Liver (tissue), 9 donors: ENCODE results near the gene XYLB. TPM values are rescaled to one million over a fixed set of nuclear protein-coding genes. Genes with fewer than 3 reads are reported as not detected.

Source experiments
- DNase-seq: peaks from one replicate; pipeline ENCODE4 v3.0.0-alpha.2; 2017; ENCODE audit warnings: low spot score
- H3K27ac ChIP-seq, 2 donors: one replicate each; pipeline ENCODE4 v1.7.0; 2013; ENCODE audit warnings: inconsistent platforms in 2 of 2, low read length in 2 of 2, control low read depth in 1 of 2, low read depth in 1 of 2, mild to moderate bottlenecking in 1 of 2
- H3K27me3 ChIP-seq, 4 donors: one replicate each; pipeline versions ENCODE4 v1.6.1 to v1.7.0; 2013; ENCODE audit warnings: low read length in 3 of 4, inconsistent platforms in 1 of 4, mild to moderate bottlenecking in 1 of 4, moderate library complexity in 1 of 4; ENCODE audit not compliant: control insufficient read depth in 4 of 4, insufficient read depth in 4 of 4
- H3K36me3 ChIP-seq, 4 donors: one replicate each; pipeline versions ENCODE4 v1.6.1 to v1.7.0; 2013; ENCODE audit warnings: low read length in 3 of 4, mild to moderate bottlenecking in 3 of 4, low read depth in 1 of 4, moderate library complexity in 1 of 4; ENCODE audit not compliant: control insufficient read depth in 4 of 4, insufficient read depth in 3 of 4
- H3K4me1 ChIP-seq, 4 donors: one replicate each; pipeline versions ENCODE4 v1.6.1 to v1.7.0; 2013; ENCODE audit warnings: low read length in 3 of 4, mild to moderate bottlenecking in 3 of 4, moderate library complexity in 1 of 4; ENCODE audit not compliant: control insufficient read depth in 4 of 4, insufficient read depth in 4 of 4
- H3K4me3 ChIP-seq, 3 donors: one replicate each; pipeline versions ENCODE4 v1.6.1 to v1.7.0; 2013; ENCODE audit warnings: low read length in 3 of 3, control low read depth in 1 of 3, low read depth in 1 of 3, mild to moderate bottlenecking in 1 of 3
- H3K9ac ChIP-seq, 2 donors: one replicate each; pipeline ENCODE4 v1.7.0; 2013; ENCODE audit warnings: low read length in 2 of 2, mild to moderate bottlenecking in 2 of 2, moderate library complexity in 2 of 2, control low read depth in 1 of 2, low read depth in 1 of 2
- H3K9me3 ChIP-seq, 4 donors: one replicate each; pipeline versions ENCODE4 v1.6.1 to v1.7.0; 2013; ENCODE audit warnings: low read length in 3 of 4; ENCODE audit not compliant: control insufficient read depth in 4 of 4
- EGR1 ChIP-seq, 2 donors: IDR thresholded peaks; 2 replicates each; pipeline ENCODE4 v1.6.1; 2016 to 2018; ENCODE audit warnings: antibody characterized with exemption in 2 of 2, low read depth in 2 of 2
- FOXA1 ChIP-seq: IDR thresholded peaks from 2 replicates; pipeline ENCODE4 v1.6.1; 2016; ENCODE audit warnings: antibody characterized with exemption
- GABPA ChIP-seq, 2 donors: IDR thresholded peaks in 1 of 2; conservative IDR thresholded peaks in 1 of 2; 2 replicates each; pipeline ENCODE4 v1.6.1; 2016; ENCODE audit warnings: antibody characterized with exemption in 2 of 2, mild to moderate bottlenecking in 1 of 2, moderate library complexity in 1 of 2
- HNF4A ChIP-seq, 2 donors: conservative IDR thresholded peaks; 2 replicates each; pipeline ENCODE4 v1.6.1; 2016; ENCODE audit warnings: antibody characterized with exemption in 2 of 2, mild to moderate bottlenecking in 2 of 2
- JUND ChIP-seq, 2 donors: IDR thresholded peaks; 2 replicates each; pipeline ENCODE4 v1.6.1; 2016; ENCODE audit warnings: antibody characterized with exemption in 2 of 2
- NR2F2 ChIP-seq: IDR thresholded peaks from 2 replicates; pipeline ENCODE4 v1.6.1; 2016; ENCODE audit warnings: antibody characterized with exemption
- RAD21 ChIP-seq, 2 donors: IDR thresholded peaks; 2 replicates each; pipeline ENCODE4 v1.6.1; 2016; ENCODE audit warnings: antibody characterized with exemption in 2 of 2, mild to moderate bottlenecking in 2 of 2
- SP1 ChIP-seq: IDR thresholded peaks from 2 replicates; pipeline ENCODE4 v1.6.1; 2018; ENCODE audit warnings: antibody characterized with exemption, mild to moderate bottlenecking
- YY1 ChIP-seq: IDR thresholded peaks from 2 replicates; pipeline ENCODE4 v1.6.1; 2016; ENCODE audit warnings: antibody characterized with exemption, mild to moderate bottlenecking
- WGBS: extraction: QIAGEN DNeasy Blood & Tissue Kit; methylation state at CpG from one replicate; pipeline ENCODE4 v1.1.7; 2013; 5-methylcytosine and 5-hydroxymethylcytosine counted together
- polyA plus RNA-seq, 2 donors: library from polyadenylated mRNA; stranded (reverse) in 1 of 2; unstranded in 1 of 2; fragments of 200-250 nt in 1 of 2; fragments of >200 nt in 1 of 2; fragmentation: Nextera tagmentation in 1 of 2; extraction: Ambion mirVana in 1 of 2; gene quantifications; one replicate each; pipeline versions ENCODE4 v1.2.1 to v1.2.3, GENCODE V29; 2013 to 2015
- total RNA-seq, 2 donors: library from RNA; depleted of rRNA; stranded (reverse); fragments of >200 nt; gene quantifications; one replicate each; pipeline ENCODE4 v1.2.3, GENCODE V29; 2014
- TF ChIP-seq, protein P1 (sequence below): IDR thresholded peaks from 2 replicates; pipeline ENCODE4 v1.6.1; 2016; ENCODE audit warnings: antibody characterized with exemption
- TF ChIP-seq, protein P2 (sequence below): IDR thresholded peaks from 2 replicates; pipeline ENCODE4 v1.6.1; 2016; ENCODE audit warnings: antibody characterized with exemption, mild to moderate bottlenecking
- TF ChIP-seq, protein P3 (sequence below): IDR thresholded peaks from 2 replicates; pipeline ENCODE4 v1.6.1; 2016; ENCODE audit warnings: antibody characterized with exemption
- TF ChIP-seq, protein P4 (sequence below): fragments of 150-350 bp; IDR thresholded peaks from 2 replicates; pipeline ENCODE4 v1.5.1; 2017; ENCODE audit warnings: improper control_type of control experiment, low read depth, low read length; ENCODE audit not compliant: missing input control
- TF ChIP-seq, protein P5 (sequence below): IDR thresholded peaks from 2 replicates; pipeline ENCODE4 v1.6.1; 2016; ENCODE audit warnings: antibody characterized with exemption
- donor health status: healthy.
- donor health status: healthy.
- donor health status: healthy.
- donor health status: healthy.
- donor health status: healthy.

Gene XYLB
- total and polyA plus RNA-seq, 4 donors, result 14.2 to 51.5 (median 18.0) TPM

DNA sequence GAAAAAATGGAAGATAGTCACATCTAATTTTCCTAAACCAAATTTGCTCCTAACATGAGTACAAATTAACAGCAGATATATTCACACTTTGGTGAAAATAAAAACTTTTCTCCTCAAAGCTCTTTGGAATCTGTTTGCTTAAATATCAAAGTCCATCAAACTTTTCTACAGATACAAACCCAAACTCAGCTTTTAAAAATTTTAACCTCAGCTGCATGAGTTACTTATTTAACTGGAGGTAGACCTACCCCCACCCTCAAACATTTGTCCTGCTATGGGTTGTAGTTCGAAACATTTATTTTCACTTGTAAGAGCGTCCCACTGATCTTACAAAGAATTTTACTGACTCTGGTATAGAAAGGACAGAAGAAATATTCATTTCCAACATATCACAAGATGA, 8.9 kb upstream of the XYLB start:
- no peaks in the 10 kb centered on the region for H3K9me3 ChIP-seq
- H3K4me1 ChIP-seq, result peaks cover 0 to 13% (median 9%) of the 10 kb centered on the region in 4 donors
- H3K27ac ChIP-seq, result no peak overlapping the region
- H3K4me3 ChIP-seq, result no peak overlapping the region
- DNase-seq, result no peak
- no peaks in the 10 kb centered on the region for H3K27me3 ChIP-seq
- 30% methylated on average over 2 of the region's 2 CpGs for WGBS
- H3K9ac ChIP-seq, result no peak overlapping the region
- no peaks in the 10 kb centered on the region for H3K36me3 ChIP-seq
- TF ChIP-seq JUND (IDR thresholded peaks at IDR 0.05) (no peak), FOXA1 (no peak), RAD21 (IDR thresholded peaks at IDR 0.05) (no peak), HNF4A (conservative IDR thresholded peaks at IDR 0.05) (peak; percentile 50 to 59), NR2F2 (no peak), SP1 (peak; percentile 53), EGR1 (IDR thresholded peaks at IDR 0.05; ENCODE audit: low read depth in 2 of 2) (no peak)
- TF ChIP-seq, protein P1, sequence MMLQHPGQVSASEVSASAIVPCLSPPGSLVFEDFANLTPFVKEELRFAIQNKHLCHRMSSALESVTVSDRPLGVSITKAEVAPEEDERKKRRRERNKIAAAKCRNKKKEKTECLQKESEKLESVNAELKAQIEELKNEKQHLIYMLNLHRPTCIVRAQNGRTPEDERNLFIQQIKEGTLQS, result no peak
- TF ChIP-seq, protein P2, sequence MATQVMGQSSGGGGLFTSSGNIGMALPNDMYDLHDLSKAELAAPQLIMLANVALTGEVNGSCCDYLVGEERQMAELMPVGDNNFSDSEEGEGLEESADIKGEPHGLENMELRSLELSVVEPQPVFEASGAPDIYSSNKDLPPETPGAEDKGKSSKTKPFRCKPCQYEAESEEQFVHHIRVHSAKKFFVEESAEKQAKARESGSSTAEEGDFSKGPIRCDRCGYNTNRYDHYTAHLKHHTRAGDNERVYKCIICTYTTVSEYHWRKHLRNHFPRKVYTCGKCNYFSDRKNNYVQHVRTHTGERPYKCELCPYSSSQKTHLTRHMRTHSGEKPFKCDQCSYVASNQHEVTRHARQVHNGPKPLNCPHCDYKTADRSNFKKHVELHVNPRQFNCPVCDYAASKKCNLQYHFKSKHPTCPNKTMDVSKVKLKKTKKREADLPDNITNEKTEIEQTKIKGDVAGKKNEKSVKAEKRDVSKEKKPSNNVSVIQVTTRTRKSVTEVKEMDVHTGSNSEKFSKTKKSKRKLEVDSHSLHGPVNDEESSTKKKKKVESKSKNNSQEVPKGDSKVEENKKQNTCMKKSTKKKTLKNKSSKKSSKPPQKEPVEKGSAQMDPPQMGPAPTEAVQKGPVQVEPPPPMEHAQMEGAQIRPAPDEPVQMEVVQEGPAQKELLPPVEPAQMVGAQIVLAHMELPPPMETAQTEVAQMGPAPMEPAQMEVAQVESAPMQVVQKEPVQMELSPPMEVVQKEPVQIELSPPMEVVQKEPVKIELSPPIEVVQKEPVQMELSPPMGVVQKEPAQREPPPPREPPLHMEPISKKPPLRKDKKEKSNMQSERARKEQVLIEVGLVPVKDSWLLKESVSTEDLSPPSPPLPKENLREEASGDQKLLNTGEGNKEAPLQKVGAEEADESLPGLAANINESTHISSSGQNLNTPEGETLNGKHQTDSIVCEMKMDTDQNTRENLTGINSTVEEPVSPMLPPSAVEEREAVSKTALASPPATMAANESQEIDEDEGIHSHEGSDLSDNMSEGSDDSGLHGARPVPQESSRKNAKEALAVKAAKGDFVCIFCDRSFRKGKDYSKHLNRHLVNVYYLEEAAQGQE, result no peak
- TF ChIP-seq, protein P3, sequence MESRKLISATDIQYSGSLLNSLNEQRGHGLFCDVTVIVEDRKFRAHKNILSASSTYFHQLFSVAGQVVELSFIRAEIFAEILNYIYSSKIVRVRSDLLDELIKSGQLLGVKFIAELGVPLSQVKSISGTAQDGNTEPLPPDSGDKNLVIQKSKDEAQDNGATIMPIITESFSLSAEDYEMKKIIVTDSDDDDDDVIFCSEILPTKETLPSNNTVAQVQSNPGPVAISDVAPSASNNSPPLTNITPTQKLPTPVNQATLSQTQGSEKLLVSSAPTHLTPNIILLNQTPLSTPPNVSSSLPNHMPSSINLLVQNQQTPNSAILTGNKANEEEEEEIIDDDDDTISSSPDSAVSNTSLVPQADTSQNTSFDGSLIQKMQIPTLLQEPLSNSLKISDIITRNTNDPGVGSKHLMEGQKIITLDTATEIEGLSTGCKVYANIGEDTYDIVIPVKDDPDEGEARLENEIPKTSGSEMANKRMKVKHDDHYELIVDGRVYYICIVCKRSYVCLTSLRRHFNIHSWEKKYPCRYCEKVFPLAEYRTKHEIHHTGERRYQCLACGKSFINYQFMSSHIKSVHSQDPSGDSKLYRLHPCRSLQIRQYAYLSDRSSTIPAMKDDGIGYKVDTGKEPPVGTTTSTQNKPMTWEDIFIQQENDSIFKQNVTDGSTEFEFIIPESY, result no peak

DNA sequence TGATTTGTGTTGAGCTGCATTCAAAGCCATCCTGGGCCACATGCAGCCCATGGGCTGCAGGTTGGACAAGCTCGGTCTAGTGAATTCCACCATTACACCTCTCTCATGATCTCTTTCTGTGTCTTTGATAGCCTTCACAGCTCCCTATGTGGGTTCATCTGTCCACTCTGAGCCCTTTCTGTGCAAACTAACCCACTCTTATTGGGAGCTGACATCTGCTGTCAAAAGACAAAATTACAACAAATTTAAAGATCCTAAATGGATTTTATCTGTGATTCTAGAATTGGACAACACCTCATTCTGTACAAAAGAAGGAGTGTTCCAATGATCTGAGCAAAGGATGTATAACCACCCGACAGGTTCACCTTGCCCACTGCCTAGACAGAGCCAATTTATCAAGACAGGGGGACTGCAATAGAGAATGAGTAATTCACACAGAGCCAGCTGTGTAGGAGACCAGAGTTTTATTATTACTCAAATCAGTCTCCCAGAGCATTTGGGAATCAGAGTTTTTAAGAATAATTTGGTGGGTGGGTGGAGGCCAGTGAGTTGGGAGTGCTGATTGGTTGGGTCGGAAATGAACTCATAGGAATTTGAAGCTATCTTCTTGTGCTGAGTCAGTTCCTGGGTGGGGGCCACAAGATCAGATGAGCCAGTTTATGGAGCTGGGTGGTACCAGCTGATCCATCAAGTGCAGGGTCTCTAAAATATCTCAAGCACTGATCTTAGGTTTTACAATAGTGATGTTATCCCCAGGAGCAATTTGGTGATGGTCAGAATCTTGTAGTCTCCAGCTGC, 2.6 kb upstream of the XYLB start:
- no peaks in the 10 kb centered on the region for H3K9me3 ChIP-seq

More for the DNA sequence above, 2.6 kb upstream of the XYLB start:
- Histone ChIP-seq H3K9ac (no peak overlapping the region), H3K4me3 (no peak overlapping the region), H3K36me3 (no peaks in the 10 kb centered on the region), H3K27me3 (no peaks in the 10 kb centered on the region), H3K27ac (no peak overlapping the region), H3K4me1 (peaks cover 3 to 22% (median 16%) of the 10 kb centered on the region in 4 donors)
- WGBS, result 92% methylated on average over 3 of the region's 3 CpGs
- TF ChIP-seq NR2F2 (no peak), JUND (IDR thresholded peaks at IDR 0.05) (no peak), RAD21 (IDR thresholded peaks at IDR 0.05) (peak; percentile 67 to 75), GABPA (IDR thresholded peaks at IDR 0.05 in 1 of 2, conservative IDR thresholded peaks at IDR 0.05 in 1 of 2) (no peak), YY1 (no peak)
- TF ChIP-seq, protein P4, sequence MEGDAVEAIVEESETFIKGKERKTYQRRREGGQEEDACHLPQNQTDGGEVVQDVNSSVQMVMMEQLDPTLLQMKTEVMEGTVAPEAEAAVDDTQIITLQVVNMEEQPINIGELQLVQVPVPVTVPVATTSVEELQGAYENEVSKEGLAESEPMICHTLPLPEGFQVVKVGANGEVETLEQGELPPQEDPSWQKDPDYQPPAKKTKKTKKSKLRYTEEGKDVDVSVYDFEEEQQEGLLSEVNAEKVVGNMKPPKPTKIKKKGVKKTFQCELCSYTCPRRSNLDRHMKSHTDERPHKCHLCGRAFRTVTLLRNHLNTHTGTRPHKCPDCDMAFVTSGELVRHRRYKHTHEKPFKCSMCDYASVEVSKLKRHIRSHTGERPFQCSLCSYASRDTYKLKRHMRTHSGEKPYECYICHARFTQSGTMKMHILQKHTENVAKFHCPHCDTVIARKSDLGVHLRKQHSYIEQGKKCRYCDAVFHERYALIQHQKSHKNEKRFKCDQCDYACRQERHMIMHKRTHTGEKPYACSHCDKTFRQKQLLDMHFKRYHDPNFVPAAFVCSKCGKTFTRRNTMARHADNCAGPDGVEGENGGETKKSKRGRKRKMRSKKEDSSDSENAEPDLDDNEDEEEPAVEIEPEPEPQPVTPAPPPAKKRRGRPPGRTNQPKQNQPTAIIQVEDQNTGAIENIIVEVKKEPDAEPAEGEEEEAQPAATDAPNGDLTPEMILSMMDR, result no peak
- TF ChIP-seq, protein P2, result no peak
- TF ChIP-seq, protein P5, sequence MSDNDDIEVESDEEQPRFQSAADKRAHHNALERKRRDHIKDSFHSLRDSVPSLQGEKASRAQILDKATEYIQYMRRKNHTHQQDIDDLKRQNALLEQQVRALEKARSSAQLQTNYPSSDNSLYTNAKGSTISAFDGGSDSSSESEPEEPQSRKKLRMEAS, result no peak
- no peak for DNase-seq
